GM19351 (cell line): ENCODE data around the gene FBXW12.

Experiments
- ATAC-seq: cut with Tn5 transposase; IDR thresholded peaks from one replicate; pipeline ENCODE4 v1.9.1; 2021; ENCODE audit warnings: mild to moderate bottlenecking, moderate library complexity; ENCODE audit not compliant: unreplicated experiment

The FBXW12 gene

GRCh38 chr3:48434591-48435222, 62.7 kb downstream of the FBXW12 start:
- no peak for ATAC-seq

- ATAC-seq, result no peak
Observed at GRCh38 chr3:48435223-48435595, 63.2 kb downstream of the FBXW12 start.

- no peak for ATAC-seq
Observed at GRCh38 chr3:48435774-48436476, 63.9 kb downstream of the FBXW12 start.

GRCh38 chr3:48436477-48436787, 64.4 kb downstream of the FBXW12 start:
- no peak for ATAC-seq

GRCh38 chr3:48436855-48437254, 64.8 kb downstream of the FBXW12 start:
- ATAC-seq, result no peak

GRCh38 chr3:48437812-48438211, 65.8 kb downstream of the FBXW12 start:
- no peak for ATAC-seq

GRCh38 chr3:48439820-48440589, 68.0 kb downstream of the FBXW12 start, which contains the start of the genes CCDC51 and TMA7:
Gene CCDC51, minus strand, starts transcription at chr3:48440119. Its CDS starts 4,991 bp downstream, at chr3:48435128.
Gene TMA7, plus strand, starts transcription at chr3:48440257. Its CDS starts 40 bp downstream, at chr3:48440297.
- peak; percentile 92 for ATAC-seq

GRCh38 chr3:48440590-48440958, 68.6 kb downstream of the FBXW12 start:
- ATAC-seq, result no peak

- ATAC-seq, result no peak
Observed at GRCh38 chr3:48441940-48442339, 69.9 kb downstream of the FBXW12 start.
